Measurements from ENCODE around the gene HSPA1A. TPM values are rescaled to one million over a fixed set of nuclear protein-coding genes. Genes with fewer than 3 reads are reported as not detected.
"Not testable (repeated sequence)": the region's sequence is repeated elsewhere in the genome, so short reads cannot be mapped to it uniquely, and the experiment has no call there.

HSPA1A gene
- total and polyA plus RNA-seq, 12 donors: 113 to 679 (median 235) TPM

DNA sequence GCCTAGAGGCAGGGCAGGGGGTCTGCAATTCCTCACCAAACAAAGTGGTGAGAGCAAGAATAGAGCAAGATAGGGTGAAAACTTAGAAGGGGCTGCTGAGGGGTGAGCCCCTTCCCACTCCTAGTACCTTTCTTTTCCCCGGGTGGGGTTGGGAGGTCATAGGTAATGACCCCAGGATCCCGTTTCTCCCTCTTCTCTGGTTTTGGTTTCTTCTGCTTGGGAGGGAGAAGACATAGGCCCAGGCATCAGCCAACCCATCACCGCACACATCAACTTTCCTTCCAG, 23.3 kb upstream of the HSPA1A start:
- Histone ChIP-seq H3K9me3 (no peaks in the 10 kb centered on the region), H3K36me3 (peaks cover 0 to 59% (median 6%) of the 10 kb centered on the region in 9 donors), H3K4me3 (no peak overlapping the region), H3K27me3 (no peaks in the 10 kb centered on the region), H3K27ac (no peak overlapping the region), H3K4me1 (peaks cover 5 to 33% (median 14%) of the 10 kb centered on the region in 9 donors)
- WGBS, 2 donors: 78 to 83% methylated on average over 3 of the region's 3 CpGs
- intact Hi-C loops (cut with DNase I): loop anchor here in 2 of 10 donors (5.0 to 10.0 kb wide), 2 partner anchors 40 to 57 kb away; partner anchors contain the start of gene CLIC1 (in 1 of the 2)
- TF ChIP-seq, protein P1, sequence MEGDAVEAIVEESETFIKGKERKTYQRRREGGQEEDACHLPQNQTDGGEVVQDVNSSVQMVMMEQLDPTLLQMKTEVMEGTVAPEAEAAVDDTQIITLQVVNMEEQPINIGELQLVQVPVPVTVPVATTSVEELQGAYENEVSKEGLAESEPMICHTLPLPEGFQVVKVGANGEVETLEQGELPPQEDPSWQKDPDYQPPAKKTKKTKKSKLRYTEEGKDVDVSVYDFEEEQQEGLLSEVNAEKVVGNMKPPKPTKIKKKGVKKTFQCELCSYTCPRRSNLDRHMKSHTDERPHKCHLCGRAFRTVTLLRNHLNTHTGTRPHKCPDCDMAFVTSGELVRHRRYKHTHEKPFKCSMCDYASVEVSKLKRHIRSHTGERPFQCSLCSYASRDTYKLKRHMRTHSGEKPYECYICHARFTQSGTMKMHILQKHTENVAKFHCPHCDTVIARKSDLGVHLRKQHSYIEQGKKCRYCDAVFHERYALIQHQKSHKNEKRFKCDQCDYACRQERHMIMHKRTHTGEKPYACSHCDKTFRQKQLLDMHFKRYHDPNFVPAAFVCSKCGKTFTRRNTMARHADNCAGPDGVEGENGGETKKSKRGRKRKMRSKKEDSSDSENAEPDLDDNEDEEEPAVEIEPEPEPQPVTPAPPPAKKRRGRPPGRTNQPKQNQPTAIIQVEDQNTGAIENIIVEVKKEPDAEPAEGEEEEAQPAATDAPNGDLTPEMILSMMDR (IDR thresholded peaks at IDR 0.05): no peak
- no peak for DNase-seq
- no peak for ATAC-seq

DNA sequence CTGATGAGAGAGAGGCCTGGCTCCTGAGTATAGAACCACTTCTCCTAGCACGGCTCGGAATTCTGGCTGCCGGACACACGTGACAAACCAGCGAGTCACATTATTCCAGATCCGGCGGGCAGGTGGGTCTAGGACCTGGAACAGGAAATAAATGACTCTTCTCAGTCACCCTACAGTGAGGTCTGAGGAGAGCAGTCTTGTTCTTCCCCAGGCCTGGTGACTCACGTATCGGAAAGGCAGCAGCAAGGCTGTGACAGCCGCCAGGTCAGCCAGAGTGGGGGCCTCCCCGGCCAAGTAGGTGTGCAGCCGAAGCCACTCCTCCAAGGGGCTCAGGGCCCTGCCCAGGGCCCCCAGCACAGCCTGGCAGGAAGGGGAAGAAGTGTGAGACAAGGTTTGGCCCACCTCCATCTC, 22.6 kb upstream of the HSPA1A start:
- ATAC-seq (no peak), DNase-seq (no peak)
- no peaks in the 10 kb centered on the region for H3K9me3 ChIP-seq
- WGBS, 2 donors: 86 to 90% methylated on average over 11 to 12 of the region's 12 CpGs
- intact Hi-C loops (cut with DNase I): loop anchor here in 2 of 10 donors (5.0 to 10.0 kb wide), 2 partner anchors 40 to 58 kb away; partner anchors contain the start of gene CLIC1 (in 1 of the 2)
- peak overlapping the region in 1 of 10 donors; percentile 18 for H3K27ac ChIP-seq
- TF ChIP-seq, protein P1 (IDR thresholded peaks at IDR 0.05): no peak
- H3K4me1 ChIP-seq: peaks cover 5 to 35% (median 14%) of the 10 kb centered on the region in 9 donors
- H3K36me3 ChIP-seq: peaks cover 0 to 57% (median 0%) of the 10 kb centered on the region in 9 donors
- H3K4me3 ChIP-seq: no peak overlapping the region
- no peaks in the 10 kb centered on the region for H3K27me3 ChIP-seq

DNA sequence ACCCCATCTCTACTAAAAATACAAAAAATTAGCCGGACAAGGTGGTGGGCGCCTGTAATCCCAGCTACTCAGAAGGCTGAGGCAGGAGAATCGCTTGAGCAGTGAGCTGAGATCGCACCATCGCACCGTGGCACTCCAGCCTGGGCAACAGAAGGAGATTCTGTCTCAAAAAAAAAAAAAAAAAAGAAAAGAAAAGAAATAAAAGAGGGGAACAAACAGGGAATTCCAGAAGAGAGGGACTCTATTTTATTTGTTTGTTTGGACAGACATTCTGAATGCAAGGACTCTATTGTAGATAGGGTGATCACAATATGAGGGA, 21.5 kb upstream of the HSPA1A start:
- H3K27me3 ChIP-seq, ATAC-seq, DNase-seq, H3K9me3 ChIP-seq: not testable (repeated sequence)
- Histone ChIP-seq H3K27ac (peak overlapping the region in 1 of 10 donors; percentile 97), H3K4me3 (peak overlapping the region in 1 of 10 donors; percentile 97), H3K36me3 (peaks cover 0 to 63% (median 0%) of the 10 kb centered on the region in 9 donors), H3K4me1 (peaks cover 5 to 41% (median 14%) of the 10 kb centered on the region in 9 donors)
- intact Hi-C loops (cut with DNase I): loop anchor here in 4 of 10 donors (1.0 to 10.0 kb wide), 5 partner anchors 33 to 59 kb away; partner anchors contain the start of genes CLIC1 (in 2 of the 4) and HSPA1B (in 1 of the 4)
- 90 to 92% methylated on average over 6 of the region's 6 CpGs for WGBS, 2 donors

DNA sequence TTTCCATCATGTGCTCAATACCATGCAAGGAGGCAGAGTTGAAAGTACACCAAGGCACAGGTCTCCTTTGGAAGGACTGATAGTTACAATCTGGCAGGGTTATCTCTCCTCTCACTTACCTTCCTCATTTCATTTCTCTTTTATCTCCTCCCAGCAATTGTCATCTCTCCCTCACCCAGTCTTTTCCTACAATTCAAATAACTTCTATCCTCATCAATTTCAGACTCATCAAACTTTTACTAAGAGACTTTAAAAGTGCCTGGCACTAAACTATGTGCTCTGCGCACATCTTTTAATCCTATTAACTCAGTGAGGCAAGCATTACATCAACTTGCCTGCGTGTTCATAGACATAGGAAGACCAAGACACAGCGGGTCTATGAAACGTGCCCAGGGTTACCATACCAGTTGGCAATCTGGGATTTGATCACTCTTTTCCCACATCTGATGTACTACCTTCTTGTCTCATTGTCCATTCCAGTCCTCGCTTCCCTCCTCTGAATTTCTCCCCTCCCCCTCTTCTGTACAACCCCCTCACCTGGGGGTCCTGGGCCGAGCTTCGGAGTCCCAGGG, 21.0 kb upstream of the HSPA1A start:
- Histone ChIP-seq H3K27me3 (no peaks in the 10 kb centered on the region), H3K9me3 (no peaks in the 10 kb centered on the region), H3K36me3 (peaks cover 0 to 63% (median 0%) of the 10 kb centered on the region in 9 donors), H3K4me1 (peaks cover 5 to 41% (median 14%) of the 10 kb centered on the region in 9 donors), H3K27ac (peak overlapping the region in 9 of 10 donors; percentile 84 to 99 (median 95)), H3K4me3 (peak overlapping the region; percentile 57 to 99 (median 86))
- TF ChIP-seq, protein P1 (IDR thresholded peaks at IDR 0.05): no peak
- ATAC-seq (no peak), DNase-seq (no peak)
- intact Hi-C loops (cut with DNase I): loop anchor here in 4 of 10 donors (1.0 to 10.0 kb wide), 5 partner anchors 32 to 60 kb away; partner anchors contain the start of genes CLIC1 (in 2 of the 4) and HSPA1B (in 1 of the 4)
- 28 to 36% methylated on average over 7 of the region's 7 CpGs for WGBS, 2 donors

Measured in heart right ventricle (tissue), 16 donors.